HCT116 (cell line): ENCODE results near the gene STIM2. TPM values are rescaled to one million over a fixed set of nuclear protein-coding genes. Genes with fewer than 3 reads are reported as not detected.

Experiments used
- ATAC-seq: fragments of 200-7000 bp; cut with Tn5 transposase; 2 replicates; pipeline ENCODE4 v1.9.1; 2020; ENCODE audit warnings: mild to moderate bottlenecking, moderate library complexity
- BruUV-seq: library from RNA; stranded (reverse); fragments of 400-500 nt; replicated peaks from 2 replicates; lab custom pipeline; 2021; lab: Mats Ljungman, UMichigan
- CTCF ChIA-PET: fragments of 300-600 bp; sonication (Branson Sonifier 250); formaldehyde crosslinking; loops from one replicate; lab custom pipeline; 2021; ENCODE audit warnings: antibody characterized with exemption; lab: Charles Lee
- POLR2A ChIA-PET: fragments of 300-600, 350-600 bp; sonication (Branson Sonifier 250); formaldehyde crosslinking; loops from one replicate; lab custom pipeline; 2021; ENCODE audit warnings: antibody characterized with exemption; lab: Charles Lee
- RAD21 ChIA-PET, 2 experiments: fragments of 300-600 bp; sonication (Branson Sonifier 250); formaldehyde crosslinking; loops; one replicate each; lab custom pipeline; 2023; ENCODE audit warnings: low total read pairs in 2 of 2; ENCODE audit not compliant: uncharacterized antibody in 2 of 2, unreplicated experiment in 2 of 2, low non-redundant PET in 1 of 2; lab: Charles Lee
- DNase-seq: peaks from one replicate; pipeline ENCODE4 v3.0.0-alpha.2; 2010; ENCODE audit warnings: low read depth, low spot score
- H2AFZ ChIP-seq: fragments of 200-600 bp; shearing (Covaris generic), sonication (generic); 2 replicates; pipeline ENCODE4 v1.6.1; 2017; ENCODE audit warnings: low read depth, mixed run types, mixed read lengths, antibody characterized with exemption, low read length; ENCODE audit not compliant: poor library complexity, severe bottlenecking
- H3K27ac ChIP-seq: 2 replicates; pipeline ENCODE4 v1.5.1; 2012; ENCODE audit warnings: low read depth, low read length
- H3K27me3 ChIP-seq: fragments of 200-600 bp; sonication (generic); 2 replicates; pipeline ENCODE4 v1.6.1; 2016; ENCODE audit warnings: mixed run types, low read length, mixed read lengths; ENCODE audit not compliant: insufficient read depth
- H3K36me3 ChIP-seq, 2 experiments: fragments of 200-500 bp in 1 of 2; fragments of 200-600 bp in 1 of 2; sonication (Bioruptor generic) in 1 of 2; sonication (generic) in 1 of 2; 2 replicates each; pipeline versions ENCODE4 v1.5.1 to v1.6.1; 2014 to 2016; ENCODE audit warnings: low read length in 2 of 2, inconsistent platforms in 1 of 2, mixed read lengths in 1 of 2, mixed run types in 1 of 2; ENCODE audit not compliant: insufficient read depth in 2 of 2, control insufficient read depth in 1 of 2
- H3K4me1 ChIP-seq, 2 experiments: fragments of 200-600 bp in 1 of 2; sonication (generic) in 1 of 2; 2 replicates each; pipeline versions ENCODE4 v1.5.1 to v1.6.1; 2012 to 2017; ENCODE audit warnings: low read length in 2 of 2, inconsistent platforms in 1 of 2, mild to moderate bottlenecking in 1 of 2, mixed read lengths in 1 of 2, mixed run types in 1 of 2, moderate library complexity in 1 of 2; ENCODE audit not compliant: insufficient read depth in 2 of 2, control insufficient read depth in 1 of 2
- H3K4me2 ChIP-seq: fragments of 200-600 bp; sonication (generic); 2 replicates; pipeline ENCODE4 v1.6.1; 2017; ENCODE audit warnings: mixed run types, low read length, mixed read lengths
- H3K4me3 ChIP-seq, 2 experiments: fragments of 200-600 bp in 1 of 2; sonication (generic) in 1 of 2; replicated peaks in 1 of 2; 2 replicates each; pipeline ENCODE4 v1.5.1; 2011 to 2016; ENCODE audit warnings: low read length in 2 of 2, control low read depth in 1 of 2, low read depth in 1 of 2, mild to moderate bottlenecking in 1 of 2, mixed read lengths in 1 of 2, mixed run types in 1 of 2
- H3K79me2 ChIP-seq: fragments of 200-600 bp; sonication (generic); 2 replicates; pipeline ENCODE4 v1.6.1; 2017; ENCODE audit warnings: mild to moderate bottlenecking, mixed run types, low read length, moderate library complexity, mixed read lengths; ENCODE audit not compliant: insufficient read depth
- H3K9ac ChIP-seq: fragments of 200-600 bp; sonication (generic); 2 replicates; pipeline ENCODE4 v1.6.1; 2016; ENCODE audit warnings: low read length, mixed read lengths
- H3K9me2 ChIP-seq: fragments of 200-600 bp; sonication (generic), shearing (Covaris generic); 2 replicates; pipeline ENCODE4 v1.6.1; 2017; ENCODE audit warnings: mixed run types, mild to moderate bottlenecking, moderate library complexity; ENCODE audit not compliant: insufficient read depth
- H3K9me3 ChIP-seq, 2 experiments: fragments of 200-500 bp in 1 of 2; fragments of 200-600 bp in 1 of 2; sonication (Bioruptor generic) in 1 of 2; sonication (generic) in 1 of 2; 2 replicates each; pipeline ENCODE4 v1.6.1; 2014 to 2017; ENCODE audit warnings: low read length in 2 of 2, mixed read lengths in 2 of 2, inconsistent platforms in 1 of 2, low read depth in 1 of 2, mild to moderate bottlenecking in 1 of 2, mixed run types in 1 of 2, moderate library complexity in 1 of 2; ENCODE audit not compliant: control insufficient read depth in 1 of 2, insufficient read depth in 1 of 2
- H4K20me1 ChIP-seq: fragments of 200-600 bp; sonication (generic), shearing (Covaris generic); 2 replicates; pipeline ENCODE4 v1.6.1; 2017; ENCODE audit warnings: mixed run types, mild to moderate bottlenecking, moderate library complexity; ENCODE audit not compliant: insufficient read depth
- CBX3 ChIP-seq: IDR thresholded peaks from 2 replicates; pipeline ENCODE4 v1.6.1; 2012; ENCODE audit warnings: low read depth
- EGR1 ChIP-seq: IDR thresholded peaks from 2 replicates; pipeline ENCODE4 v1.6.1; 2012; ENCODE audit warnings: low read depth
- ELF1 ChIP-seq: IDR thresholded peaks from 2 replicates; pipeline ENCODE4 v1.6.1; 2012; ENCODE audit warnings: low read depth, borderline replicate concordance
- FOSL1 ChIP-seq: IDR thresholded peaks from 2 replicates; pipeline ENCODE4 v1.6.1; 2012; ENCODE audit warnings: low read depth
- JUND ChIP-seq: IDR thresholded peaks from 2 replicates; pipeline ENCODE4 v1.6.1; 2012
- MAX ChIP-seq: IDR thresholded peaks from 2 replicates; pipeline ENCODE4 v1.6.1; 2012
- POLR2A ChIP-seq: IDR thresholded peaks from 2 replicates; pipeline ENCODE4 v1.7.0; 2011; ENCODE audit warnings: borderline replicate concordance; ENCODE audit not compliant: insufficient read depth, insufficient read length; ENCODE audit errors: extremely low read depth
- POLR2AphosphoS5 ChIP-seq: IDR thresholded peaks from 2 replicates; pipeline ENCODE4 v1.6.1; 2011; ENCODE audit warnings: mild to moderate bottlenecking, low read depth, low read length, moderate library complexity
- REST ChIP-seq: IDR thresholded peaks from 2 replicates; pipeline ENCODE4 v1.6.1; 2012; ENCODE audit warnings: low read depth
- SIN3A ChIP-seq: IDR thresholded peaks from 2 replicates; pipeline ENCODE4 v1.6.1; 2012; ENCODE audit warnings: low read depth
- SP1 ChIP-seq: IDR thresholded peaks from 2 replicates; pipeline ENCODE4 v1.6.1; 2012; ENCODE audit warnings: low read depth
- SRF ChIP-seq: IDR thresholded peaks from 2 replicates; pipeline ENCODE4 v1.6.1; 2012; ENCODE audit warnings: low read depth
- TCF7L2 ChIP-seq: IDR thresholded peaks from 2 replicates; pipeline ENCODE4 v1.7.0; 2011; ENCODE audit warnings: borderline replicate concordance, inconsistent platforms; ENCODE audit not compliant: insufficient read depth, insufficient read length; ENCODE audit errors: extremely low read depth
- YY1 ChIP-seq: IDR thresholded peaks from 2 replicates; pipeline ENCODE4 v1.6.1; 2011; ENCODE audit warnings: low read length, low read depth, moderate library complexity, mild to moderate bottlenecking; ENCODE audit not compliant: insufficient replicate concordance; ENCODE audit errors: extremely low read depth
- ZBTB33 ChIP-seq: IDR thresholded peaks from 2 replicates; pipeline ENCODE4 v1.6.1; 2011; ENCODE audit warnings: mild to moderate bottlenecking, low read length, moderate library complexity; ENCODE audit not compliant: insufficient replicate concordance; ENCODE audit errors: extremely low read depth
- ZNF274 ChIP-seq: fragments of 200-500 bp; sonication (Bioruptor generic); IDR thresholded peaks from 2 replicates; pipeline ENCODE4 v1.6.1; 2014; ENCODE audit warnings: mild to moderate bottlenecking, low read depth, low read length, inconsistent platforms
- intact Hi-C: fragments of 100-400 bp; cut with micrococcal nuclease; formaldehyde crosslinking; loops from 2 replicates; pipeline ENCODE4 v1.10.0; 2022
- total RNA-seq: library from RNA; stranded (reverse); gene quantifications from one replicate; pipeline ENCODE4 v1.2.1, GENCODE V29; 2021; ENCODE audit not compliant: unreplicated experiment

The STIM2 gene
- total RNA-seq, 1 experiment from 2014 or later: 65.9 TPM

GRCh38 chr4:26877961-26878360 is 17.3 kb downstream of the STIM2 start:
- H4K20me1 ChIP-seq: no peaks in the 10 kb centered on the region
- ATAC-seq: no peak
- POLR2A ChIA-PET: no interaction called here
- no peak overlapping the region for H3K4me3 ChIP-seq
- H3K4me1 ChIP-seq: no peaks in the 10 kb centered on the region
- CTCF ChIA-PET: no interaction called here
- no peaks in the 10 kb centered on the region for H3K9me2 ChIP-seq
- H2AFZ ChIP-seq: no peak overlapping the region
- H3K9ac ChIP-seq: no peak overlapping the region
- no peak overlapping the region for H3K27ac ChIP-seq
- H3K36me3 ChIP-seq: no peaks in the 10 kb centered on the region
- H3K4me2 ChIP-seq: no peak overlapping the region
- no TSS peak for BruUV-seq
- H3K27me3 ChIP-seq: no peaks in the 10 kb centered on the region
- RAD21 ChIA-PET: no interaction called here
- peaks cover 65% of the 10 kb centered on the region for H3K79me2 ChIP-seq
- TF ChIP-seq SP1: no peak
- TF ChIP-seq FOSL1: no peak
- TF ChIP-seq JUND: no peak
- no peak for TF ChIP-seq SRF
- TF ChIP-seq TCF7L2: no peak
- no peak for TF ChIP-seq ZBTB33
- no peak for TF ChIP-seq REST
- no peak for TF ChIP-seq POLR2A
- TF ChIP-seq MAX: no peak
- TF ChIP-seq ZNF274: no peak
- TF ChIP-seq ELF1: no peak
- no peak for TF ChIP-seq SIN3A
- no peak for TF ChIP-seq CBX3
- TF ChIP-seq YY1: no peak
- TF ChIP-seq POLR2AphosphoS5: no peak
- no peak for TF ChIP-seq EGR1
- TF ChIP-seq, all 23 proteins: peak for 0
- DNase-seq: no peak
- H3K9me3 ChIP-seq: no peaks in the 10 kb centered on the region
- intact Hi-C loops: no loop called here
